DOHH2 (cell line): ENCODE measurements around the gene FCHSD2.

Source experiments
- H3F3A ChIP-seq: fragments of 200-600 bp; sonication (generic), shearing (Covaris generic); 2 replicates; pipeline ENCODE4 v1.6.0; 2016; ENCODE audit warnings: antibody characterized with exemption, mild to moderate bottlenecking; ENCODE audit not compliant: control insufficient read depth, insufficient read depth
- H3K27ac ChIP-seq: fragments of 200-600 bp; sonication (generic); 2 replicates; pipeline ENCODE4 v1.5.1; 2014; ENCODE audit warnings: low read depth, mild to moderate bottlenecking, low read length, moderate library complexity
- H3K27me3 ChIP-seq: fragments of 200-600 bp; sonication (generic); 2 replicates; pipeline ENCODE4 v1.6.1; 2014; ENCODE audit warnings: mild to moderate bottlenecking, low read length, mixed read lengths; ENCODE audit not compliant: control insufficient read depth
- H3K36me3 ChIP-seq: fragments of 200-600 bp; sonication (generic); 2 replicates; pipeline ENCODE4 v1.6.1; 2014; ENCODE audit warnings: mild to moderate bottlenecking, low read length, moderate library complexity, mixed read lengths; ENCODE audit not compliant: control insufficient read depth
- H3K4me1 ChIP-seq: fragments of 200-600 bp; sonication (generic); 2 replicates; pipeline ENCODE4 v1.6.1; 2014; ENCODE audit warnings: mild to moderate bottlenecking, low read length, mixed read lengths; ENCODE audit not compliant: control insufficient read depth
- H3K4me2 ChIP-seq: fragments of 200-600 bp; sonication (generic); 2 replicates; pipeline ENCODE4 v1.6.0; 2014; ENCODE audit warnings: mild to moderate bottlenecking, low read length, moderate library complexity
- H3K4me3 ChIP-seq: fragments of 200-600 bp; sonication (generic); 2 replicates; pipeline ENCODE4 v1.5.1; 2014; ENCODE audit warnings: mild to moderate bottlenecking, low read length, mixed read lengths
- H3K79me2 ChIP-seq: fragments of 200-600 bp; sonication (generic); 2 replicates; pipeline ENCODE4 v1.6.1; 2014; ENCODE audit warnings: mild to moderate bottlenecking, low read length, mixed read lengths; ENCODE audit not compliant: control insufficient read depth
- H3K9me2 ChIP-seq: fragments of 200-600 bp; sonication (generic); replicated peaks from 2 replicates; pipeline ENCODE4 v1.6.1; 2014; ENCODE audit warnings: mild to moderate bottlenecking, low read length, mixed read lengths; ENCODE audit not compliant: control insufficient read depth
- H3K9me3 ChIP-seq: fragments of 200-600 bp; sonication (generic); 2 replicates; pipeline ENCODE4 v1.6.1; 2014; ENCODE audit warnings: antibody characterized with exemption, low read length, mixed read lengths; ENCODE audit not compliant: control insufficient read depth, insufficient read depth
- H4K20me1 ChIP-seq: fragments of 200-600 bp; sonication (generic); 2 replicates; pipeline ENCODE4 v1.6.0; 2014; ENCODE audit warnings: low read depth, mild to moderate bottlenecking, antibody characterized with exemption, low read length, moderate library complexity; ENCODE audit not compliant: control insufficient read depth, insufficient read depth
- EZH2phosphoT487 ChIP-seq: fragments of 200-600 bp; sonication (generic); IDR thresholded peaks from 2 replicates; pipeline ENCODE4 v1.6.1; 2017; ENCODE audit warnings: borderline replicate concordance, mild to moderate bottlenecking, antibody characterized with exemption, low read length, moderate library complexity, mixed read lengths
- TF ChIP-seq, protein P1 (sequence below): fragments of 200-600 bp; sonication (generic); IDR thresholded peaks from one replicate; pipeline ENCODE4 v1.5.1; 2014; ENCODE audit warnings: antibody characterized with exemption, mild to moderate bottlenecking, low read depth, low read length; ENCODE audit not compliant: poor library complexity, severe bottlenecking

FCHSD2 gene

DNA sequence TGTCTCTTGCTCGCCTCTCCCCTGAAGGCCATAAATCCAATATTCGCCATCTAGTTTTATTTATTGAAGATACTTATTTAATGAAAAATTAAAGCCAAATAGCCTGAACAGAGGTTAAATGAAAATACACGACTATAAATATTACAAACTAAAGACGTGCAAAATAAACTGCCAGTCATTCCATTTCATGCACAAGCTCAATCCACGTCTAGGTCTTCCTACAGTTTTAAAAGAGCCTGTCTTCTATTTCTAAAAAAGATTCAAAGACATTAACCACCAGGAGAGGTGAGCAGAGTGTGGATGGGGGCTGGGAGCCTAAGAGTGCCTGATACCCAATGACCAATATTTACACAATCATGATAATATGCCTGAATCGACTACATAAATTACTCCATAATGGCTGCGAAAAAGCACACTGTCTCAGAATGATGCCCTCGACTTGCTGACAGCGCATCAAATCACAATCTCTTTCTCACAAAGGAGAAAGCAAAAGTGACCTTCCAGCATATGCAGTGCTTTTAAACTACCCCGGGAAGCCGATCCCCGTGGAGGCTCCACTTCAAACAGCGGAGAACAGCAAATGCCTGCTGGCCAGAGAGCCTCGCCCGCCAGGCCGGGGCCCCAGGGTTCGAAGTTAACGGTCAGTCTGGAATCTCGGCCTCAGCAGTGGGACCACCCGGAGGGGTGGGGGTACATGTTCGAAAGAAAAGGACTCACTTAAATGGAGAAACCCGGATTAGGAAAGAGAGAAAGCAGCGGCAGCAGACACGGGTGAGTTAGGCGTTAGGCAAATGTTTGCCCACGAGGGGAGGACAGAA, 1.7 kb downstream of the FCHSD2 start:
- no peaks in the 10 kb centered on the region for H3K9me3 ChIP-seq
- H3K4me3 ChIP-seq: peak overlapping the region; percentile 92
- no peaks in the 10 kb centered on the region for H4K20me1 ChIP-seq
- H3K27ac ChIP-seq: peak overlapping the region; percentile 98
- H3K27me3 ChIP-seq: no peaks in the 10 kb centered on the region
- H3F3A ChIP-seq: peaks cover 13% of the 10 kb centered on the region
- peaks cover 65% of the 10 kb centered on the region for H3K4me1 ChIP-seq
- TF ChIP-seq EZH2phosphoT487: no peak
- no peaks in the 10 kb centered on the region for H3K9me2 ChIP-seq
- peak overlapping the region; percentile 87 for H3K4me2 ChIP-seq
- peaks cover 65% of the 10 kb centered on the region for H3K36me3 ChIP-seq
- peaks cover 70% of the 10 kb centered on the region for H3K79me2 ChIP-seq

GRCh38 chr11:73139476-73140198, 2.5 kb downstream of the FCHSD2 start:
- Histone ChIP-seq H4K20me1 (no peaks in the 10 kb centered on the region), H3K4me3 (peak overlapping the region; percentile 92), H3F3A (peaks cover 13% of the 10 kb centered on the region), H3K27ac (peak overlapping the region; percentile 98), H3K27me3 (no peaks in the 10 kb centered on the region), H3K36me3 (peaks cover 73% of the 10 kb centered on the region), H3K9me2 (no peaks in the 10 kb centered on the region), H3K9me3 (no peaks in the 10 kb centered on the region), H3K4me2 (peak overlapping the region; percentile 87), H3K4me1 (peaks cover 57% of the 10 kb centered on the region), H3K79me2 (peaks cover 75% of the 10 kb centered on the region)
- TF ChIP-seq, protein P1, sequence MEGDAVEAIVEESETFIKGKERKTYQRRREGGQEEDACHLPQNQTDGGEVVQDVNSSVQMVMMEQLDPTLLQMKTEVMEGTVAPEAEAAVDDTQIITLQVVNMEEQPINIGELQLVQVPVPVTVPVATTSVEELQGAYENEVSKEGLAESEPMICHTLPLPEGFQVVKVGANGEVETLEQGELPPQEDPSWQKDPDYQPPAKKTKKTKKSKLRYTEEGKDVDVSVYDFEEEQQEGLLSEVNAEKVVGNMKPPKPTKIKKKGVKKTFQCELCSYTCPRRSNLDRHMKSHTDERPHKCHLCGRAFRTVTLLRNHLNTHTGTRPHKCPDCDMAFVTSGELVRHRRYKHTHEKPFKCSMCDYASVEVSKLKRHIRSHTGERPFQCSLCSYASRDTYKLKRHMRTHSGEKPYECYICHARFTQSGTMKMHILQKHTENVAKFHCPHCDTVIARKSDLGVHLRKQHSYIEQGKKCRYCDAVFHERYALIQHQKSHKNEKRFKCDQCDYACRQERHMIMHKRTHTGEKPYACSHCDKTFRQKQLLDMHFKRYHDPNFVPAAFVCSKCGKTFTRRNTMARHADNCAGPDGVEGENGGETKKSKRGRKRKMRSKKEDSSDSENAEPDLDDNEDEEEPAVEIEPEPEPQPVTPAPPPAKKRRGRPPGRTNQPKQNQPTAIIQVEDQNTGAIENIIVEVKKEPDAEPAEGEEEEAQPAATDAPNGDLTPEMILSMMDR: no peak

DNA sequence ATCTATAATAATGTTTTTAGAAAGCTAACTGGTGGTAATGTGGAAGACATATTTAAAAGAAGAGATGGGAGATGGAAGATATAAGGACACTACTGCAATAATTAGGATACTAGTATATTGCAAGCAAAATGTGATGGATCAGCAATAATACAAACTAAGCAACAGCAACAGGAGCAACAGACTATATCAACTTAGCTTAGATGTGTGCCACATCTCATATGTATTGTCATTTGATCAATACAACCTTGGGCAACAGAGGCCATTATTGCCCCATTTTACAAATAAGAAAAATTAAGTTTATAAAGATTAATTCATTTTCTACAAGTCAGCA, 4.2 kb downstream of the FCHSD2 start:
- Histone ChIP-seq H3K27ac (peak overlapping the region; percentile 43), H3K4me2 (peak overlapping the region; percentile 87), H3K9me3 (no peaks in the 10 kb centered on the region), H3K9me2 (no peaks in the 10 kb centered on the region), H3K36me3 (peaks cover 90% of the 10 kb centered on the region), H3K4me1 (peaks cover 40% of the 10 kb centered on the region), H3K79me2 (peaks cover 90% of the 10 kb centered on the region), H3K27me3 (no peaks in the 10 kb centered on the region), H4K20me1 (no peaks in the 10 kb centered on the region), H3F3A (0 out of 2 replicates have a peak, but pooled peaks cover 3% of the 10 kb centered on the region), H3K4me3 (peak overlapping the region; percentile 92)
- TF ChIP-seq, protein P1: no peak
